GM18519 (cell line): ENCODE data around the gene AJAP1.

Experiments used
- ATAC-seq: cut with Tn5 transposase; IDR thresholded peaks from one replicate; pipeline ENCODE4 v1.9.1; 2021; ENCODE audit warnings: mild to moderate bottlenecking, moderate library complexity; ENCODE audit not compliant: unreplicated experiment, low FRiP score

Gene AJAP1

DNA sequence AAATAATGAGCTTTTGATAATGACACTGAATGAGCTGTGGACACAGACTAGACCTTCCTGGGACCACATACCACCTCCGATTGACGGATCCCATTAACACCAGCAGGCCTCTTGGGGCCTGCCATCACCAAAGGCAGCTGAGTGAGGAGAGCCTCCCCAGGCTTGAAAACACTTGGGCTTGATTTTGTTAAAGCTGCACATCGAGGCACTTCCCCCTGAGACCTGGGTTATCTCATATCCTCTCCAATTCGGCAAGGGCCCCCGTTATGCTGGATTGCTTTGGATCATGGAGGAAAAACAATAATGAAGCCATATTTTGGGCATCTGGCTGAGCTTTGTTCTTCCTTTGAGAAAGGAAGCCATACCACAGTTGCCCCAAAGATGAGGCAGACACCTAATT, 143.0 kb downstream of the AJAP1 start:
- ATAC-seq, result no peak

DNA sequence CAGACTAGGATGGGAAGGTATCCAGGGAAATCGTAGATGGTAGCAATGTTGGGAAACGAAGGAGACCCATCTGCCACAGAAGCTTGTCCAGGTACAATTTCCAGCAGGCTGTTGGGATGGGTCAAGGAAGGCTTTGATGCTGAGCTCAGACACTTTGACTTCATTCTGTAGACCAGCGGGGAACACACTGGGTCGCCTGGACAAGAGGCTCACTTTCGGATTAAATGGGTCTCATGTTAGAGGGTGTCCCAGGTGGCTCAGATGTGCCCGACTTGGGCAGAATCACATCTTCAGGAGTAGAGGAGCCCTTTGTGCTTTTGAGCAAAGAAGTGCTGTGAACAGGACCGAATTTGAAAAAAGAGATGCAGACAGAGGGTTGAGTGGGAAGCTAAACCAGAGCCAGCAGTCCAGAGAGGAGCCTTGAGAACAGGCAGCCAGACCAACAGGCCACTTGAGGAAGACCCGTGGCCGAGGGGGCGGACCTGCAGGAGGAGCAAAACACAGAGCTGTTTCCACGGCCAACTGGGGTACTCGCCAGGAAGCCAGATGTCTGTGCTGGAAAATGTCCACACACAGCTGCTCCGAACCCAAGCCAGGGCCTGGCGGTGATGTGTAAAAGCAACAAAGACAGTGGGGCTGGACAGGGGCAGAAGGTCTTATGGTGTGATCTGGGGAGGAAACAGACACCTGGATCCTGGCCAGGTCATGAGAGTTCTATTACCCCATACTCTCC, 146.9 kb downstream of the AJAP1 start:
- no peak for ATAC-seq

DNA sequence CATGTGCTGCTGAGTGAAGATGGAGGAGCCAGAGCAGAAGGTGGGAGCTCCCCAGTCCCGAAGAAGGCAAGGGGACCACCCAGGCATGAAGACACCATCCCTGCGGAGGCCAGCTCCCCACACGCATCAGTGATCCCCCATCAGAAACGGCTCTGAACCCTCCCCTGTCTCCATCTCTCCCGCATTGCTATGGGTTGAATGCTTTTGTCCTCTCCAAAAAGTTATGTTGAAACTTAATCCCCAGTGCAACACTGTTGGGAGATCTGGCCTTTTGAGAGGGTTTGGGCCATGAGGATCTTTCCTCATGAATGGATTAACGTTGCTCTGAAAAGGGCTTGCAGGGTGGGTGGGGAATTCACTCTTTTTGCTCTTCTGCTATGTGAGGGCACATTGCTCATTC, 147.6 kb downstream of the AJAP1 start:
- no peak for ATAC-seq

DNA sequence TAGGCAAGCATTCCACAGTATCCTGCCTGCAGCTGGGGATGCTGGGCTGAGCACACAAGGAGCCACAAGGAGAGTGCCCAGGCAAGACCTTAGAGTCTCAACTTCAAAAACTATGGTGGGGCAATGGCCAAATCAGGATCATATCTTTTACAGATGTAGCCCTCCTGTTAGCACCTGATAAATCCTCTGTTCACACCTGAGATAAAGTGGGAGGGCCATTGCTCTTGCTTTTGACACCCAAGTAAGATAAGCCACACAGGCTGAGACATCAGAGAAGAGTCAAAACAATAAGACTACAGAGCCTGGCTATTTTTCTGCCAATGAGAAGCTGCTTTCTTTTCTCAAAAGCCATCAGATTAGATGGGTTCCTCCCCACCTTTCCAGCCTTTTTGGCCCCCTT, 148.9 kb downstream of the AJAP1 start:
- ATAC-seq, result no peak

GRCh38 chr1:4805987-4806386, 151.6 kb downstream of the AJAP1 start:
- no peak for ATAC-seq

DNA sequence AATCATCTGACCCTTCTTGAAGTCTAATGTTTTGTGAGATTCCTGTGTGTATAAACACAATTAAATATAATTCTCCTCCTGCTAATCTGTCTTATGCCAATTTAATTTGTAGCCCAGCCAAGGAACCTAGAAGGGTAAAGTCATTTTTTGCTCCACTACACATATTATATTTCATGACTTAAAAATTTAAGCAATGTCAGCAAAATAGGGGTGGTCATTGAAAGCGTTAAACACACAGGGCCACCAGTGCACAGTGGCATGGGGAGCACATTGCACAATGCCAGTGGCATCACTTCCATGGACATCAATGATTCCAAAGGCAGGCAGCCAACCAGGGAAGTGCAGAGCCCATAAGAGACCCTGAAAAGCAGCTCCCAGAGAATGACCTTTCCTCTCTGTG, 166.1 kb downstream of the AJAP1 start:
- no peak for ATAC-seq

GRCh38 chr1:4825800-4826450, 171.5 kb downstream of the AJAP1 start:
- no peak for ATAC-seq

GRCh38 chr1:4830707-4831106, 176.3 kb downstream of the AJAP1 start:
- ATAC-seq, result no peak

GRCh38 chr1:4836574-4836973, 182.2 kb downstream of the AJAP1 start:
- ATAC-seq, result no peak

GRCh38 chr1:4837031-4837600, 182.7 kb downstream of the AJAP1 start:
- no peak for ATAC-seq

DNA sequence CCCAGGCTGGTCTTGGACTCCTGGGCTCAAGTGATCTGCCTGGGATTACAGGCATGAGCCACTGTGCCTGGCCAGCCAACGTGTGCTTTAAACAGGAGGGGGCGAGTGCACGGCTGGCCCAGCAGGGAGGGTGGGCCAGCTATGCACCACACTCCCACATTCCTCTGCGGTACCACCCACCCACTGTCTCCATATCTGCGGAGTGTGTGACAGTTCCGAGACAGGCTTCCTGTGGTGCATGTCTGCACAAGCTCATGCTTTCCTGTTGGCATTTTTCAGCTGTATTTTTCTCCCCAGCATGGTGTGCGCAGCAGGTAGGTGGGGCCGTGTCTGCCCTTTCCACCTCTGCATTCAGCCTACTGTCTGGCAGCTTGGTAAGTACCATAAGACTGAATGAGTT, 183.3 kb downstream of the AJAP1 start:
- ATAC-seq, result no peak

DNA sequence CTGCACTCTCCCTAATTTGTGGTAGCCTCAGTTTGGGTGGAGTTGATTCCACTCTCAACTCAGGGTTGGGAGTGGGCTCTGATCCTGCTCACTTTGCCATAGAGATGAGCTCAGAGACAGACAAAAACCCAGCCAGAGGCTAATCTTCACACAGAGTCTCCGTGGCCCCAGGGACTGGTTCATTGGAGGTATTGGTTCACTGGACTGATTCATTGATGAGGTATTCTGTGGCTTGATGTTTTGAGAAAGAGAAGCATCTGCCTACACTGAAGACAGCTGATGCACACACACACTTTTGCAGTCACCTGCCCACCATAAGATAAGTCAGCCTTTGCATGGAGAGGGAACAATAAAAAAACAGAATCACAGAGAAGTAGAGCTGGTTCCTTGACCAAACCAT, 183.8 kb downstream of the AJAP1 start:
- no peak for ATAC-seq
